OCI-LY7 (cell line): ENCODE data around the gene GRIN3B. TPM values are rescaled to one million over a fixed set of nuclear protein-coding genes. Genes with fewer than 3 reads are reported as not detected.

Experiments used
- BruUV-seq: library from RNA; stranded (reverse); fragments of 400-500 nt; replicated peaks from 2 replicates; lab custom pipeline; 2021; lab: Mats Ljungman, UMichigan
- CTCF ChIA-PET: fragments of 300-600 bp; sonication (Branson Sonifier 250); formaldehyde crosslinking; loops from one replicate; lab custom pipeline; 2022; ENCODE audit warnings: antibody characterized with exemption; ENCODE audit not compliant: unreplicated experiment; lab: Charles Lee
- POLR2A ChIA-PET: fragments of 300-600 bp; sonication (Branson Sonifier 250); formaldehyde crosslinking; loops from one replicate; lab custom pipeline; 2022; ENCODE audit warnings: antibody characterized with exemption; lab: Charles Lee
- DNase-seq: peaks from one replicate; pipeline ENCODE4 v3.0.0-alpha.2; 2015; ENCODE audit warnings: low spot score
- H2AFZ ChIP-seq: fragments of 200-600 bp; sonication (generic), shearing (Covaris generic); 2 replicates; pipeline ENCODE4 v1.6.1; 2014; ENCODE audit warnings: mild to moderate bottlenecking, antibody characterized with exemption, low read length, moderate library complexity
- H3K27ac ChIP-seq: fragments of 200-600 bp; sonication (generic); 2 replicates; pipeline ENCODE4 v1.5.1; 2014; ENCODE audit warnings: mixed run types, low read depth, mild to moderate bottlenecking, moderate library complexity, low read length, inconsistent platforms; ENCODE audit not compliant: poor library complexity, severe bottlenecking
- H3K36me3 ChIP-seq: fragments of 200-600 bp; sonication (generic); 2 replicates; pipeline ENCODE4 v1.6.1; 2014; ENCODE audit warnings: mild to moderate bottlenecking, antibody characterized with exemption, low read length, moderate library complexity, mixed read lengths; ENCODE audit not compliant: insufficient read depth
- H3K4me1 ChIP-seq: fragments of 200-600 bp; sonication (generic); 2 replicates; pipeline ENCODE4 v1.5.1; 2014; ENCODE audit warnings: mild to moderate bottlenecking, low read length; ENCODE audit not compliant: insufficient read depth, poor library complexity, severe bottlenecking
- H3K4me2 ChIP-seq: fragments of 200-600 bp; sonication (generic); 2 replicates; pipeline ENCODE4 v1.6.1; 2014; ENCODE audit warnings: mild to moderate bottlenecking, low read length
- H3K4me3 ChIP-seq: fragments of 200-600 bp; sonication (generic); 2 replicates; pipeline ENCODE4 v1.5.1; 2014; ENCODE audit warnings: mild to moderate bottlenecking, low read depth, low read length; ENCODE audit not compliant: poor library complexity, severe bottlenecking
- H3K79me2 ChIP-seq: fragments of 200-600 bp; sonication (generic); 2 replicates; pipeline ENCODE4 v1.6.1; 2016; ENCODE audit warnings: low read depth, mild to moderate bottlenecking, low read length, moderate library complexity, mixed read lengths; ENCODE audit not compliant: insufficient read depth
- H3K9me2 ChIP-seq: fragments of 200-600 bp; sonication (generic); 2 replicates; pipeline ENCODE4 v1.6.1; 2016; ENCODE audit warnings: mild to moderate bottlenecking, low read length, mixed read lengths; ENCODE audit not compliant: insufficient read depth
- H3K9me3 ChIP-seq: fragments of 200-600 bp; sonication (generic); 2 replicates; pipeline ENCODE4 v1.6.1; 2014; ENCODE audit warnings: mild to moderate bottlenecking, mixed run types, low read length, mixed read lengths
- H4K20me1 ChIP-seq: fragments of 200-600 bp; sonication (generic); 2 replicates; pipeline ENCODE4 v1.6.1; 2014; ENCODE audit warnings: mild to moderate bottlenecking, antibody characterized with exemption, low read length, moderate library complexity, mixed read lengths; ENCODE audit not compliant: insufficient read depth
- EZH2phosphoT487 ChIP-seq: fragments of 200-600 bp; sonication (generic); IDR thresholded peaks from 2 replicates; pipeline ENCODE4 v1.6.1; 2018; ENCODE audit warnings: low read depth, borderline replicate concordance, mild to moderate bottlenecking, mixed run types, antibody characterized with exemption, low read length, moderate library complexity, mixed read lengths
- intact Hi-C: fragments of 100-400 bp; cut with micrococcal nuclease; formaldehyde crosslinking; loops from one replicate; pipeline ENCODE4 v1.10.0; 2022; ENCODE audit not compliant: unreplicated experiment
- total RNA-seq, 2 experiments: library from RNA; depleted of rRNA in 1 of 2; stranded (reverse); fragments of >200 nt in 1 of 2; shearing (Covaris generic) in 1 of 2; gene quantifications; 2 replicates each; pipeline ENCODE4 v1.2.3, GENCODE V29; 2014 to 2022
- TF ChIP-seq, protein P1 (sequence below): fragments of 200-600 bp; sonication (generic); conservative IDR thresholded peaks from 2 replicates; pipeline ENCODE4 v1.5.1; 2014; ENCODE audit warnings: mild to moderate bottlenecking, antibody characterized with exemption, low read length, moderate library complexity, mixed read lengths

GRIN3B gene
- total RNA-seq, 2 experiments from 2014 or later = not detected

DNA sequence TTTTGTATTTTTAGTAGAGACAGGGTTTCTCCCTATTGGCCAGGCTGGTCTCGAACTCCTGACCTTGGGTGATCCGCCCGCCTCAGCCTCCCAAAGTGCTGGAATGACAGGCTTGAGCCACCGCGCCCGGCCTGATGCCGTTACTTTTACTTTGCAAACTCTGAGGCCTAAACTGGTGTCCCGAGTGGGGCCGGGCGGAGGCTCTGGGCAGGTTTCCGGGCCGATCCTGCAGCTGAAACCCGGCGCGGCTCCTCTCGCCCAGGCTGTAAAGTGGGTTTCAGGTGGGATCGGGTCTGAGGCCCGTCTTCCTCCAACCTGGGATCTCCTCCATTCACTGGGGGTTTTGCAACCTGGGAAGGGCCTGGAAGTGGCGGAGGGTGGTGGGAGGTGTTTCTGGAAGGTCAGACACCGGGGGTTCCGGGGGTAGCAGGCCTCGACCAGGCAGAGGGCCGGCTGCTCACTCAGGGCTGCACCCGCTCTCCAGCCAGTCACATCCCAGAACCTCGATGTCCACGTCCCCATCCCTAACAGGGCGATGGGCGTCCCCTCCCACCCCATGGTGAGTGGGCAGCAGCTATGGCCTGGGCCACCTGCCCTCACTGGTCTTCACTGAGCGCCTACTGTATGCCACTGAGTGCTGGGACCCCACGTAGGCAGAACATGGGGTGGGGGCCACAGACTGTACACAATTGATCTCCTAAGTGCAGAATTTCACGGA is 37.4 kb upstream of the GRIN3B start:
- H3K9me3 ChIP-seq = 0 out of 2 replicates have a peak, but pooled peaks cover 4% of the 10 kb centered on the region
- TF ChIP-seq, protein P1, sequence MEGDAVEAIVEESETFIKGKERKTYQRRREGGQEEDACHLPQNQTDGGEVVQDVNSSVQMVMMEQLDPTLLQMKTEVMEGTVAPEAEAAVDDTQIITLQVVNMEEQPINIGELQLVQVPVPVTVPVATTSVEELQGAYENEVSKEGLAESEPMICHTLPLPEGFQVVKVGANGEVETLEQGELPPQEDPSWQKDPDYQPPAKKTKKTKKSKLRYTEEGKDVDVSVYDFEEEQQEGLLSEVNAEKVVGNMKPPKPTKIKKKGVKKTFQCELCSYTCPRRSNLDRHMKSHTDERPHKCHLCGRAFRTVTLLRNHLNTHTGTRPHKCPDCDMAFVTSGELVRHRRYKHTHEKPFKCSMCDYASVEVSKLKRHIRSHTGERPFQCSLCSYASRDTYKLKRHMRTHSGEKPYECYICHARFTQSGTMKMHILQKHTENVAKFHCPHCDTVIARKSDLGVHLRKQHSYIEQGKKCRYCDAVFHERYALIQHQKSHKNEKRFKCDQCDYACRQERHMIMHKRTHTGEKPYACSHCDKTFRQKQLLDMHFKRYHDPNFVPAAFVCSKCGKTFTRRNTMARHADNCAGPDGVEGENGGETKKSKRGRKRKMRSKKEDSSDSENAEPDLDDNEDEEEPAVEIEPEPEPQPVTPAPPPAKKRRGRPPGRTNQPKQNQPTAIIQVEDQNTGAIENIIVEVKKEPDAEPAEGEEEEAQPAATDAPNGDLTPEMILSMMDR = no peak
- no peak for TF ChIP-seq EZH2phosphoT487
- H3K36me3 ChIP-seq = peaks cover 8% of the 10 kb centered on the region; the same call in 1 of the 2 replicates
- no peak overlapping the region for H3K4me3 ChIP-seq
- no peak overlapping the region for H3K27ac ChIP-seq
- intact Hi-C loops = no loop called here
- no peak overlapping the region for H3K4me2 ChIP-seq
- no peaks in the 10 kb centered on the region for H3K4me1 ChIP-seq
- H3K9me2 ChIP-seq = no peaks in the 10 kb centered on the region
- H4K20me1 ChIP-seq = no peaks in the 10 kb centered on the region
- ChIA-PET POLR2A (interaction anchor here (0.6 kb wide), 1 partner anchor 213 kb away, joined by 4 read pairs; no protein-coding TSS in a partner anchor), CTCF (no interaction called here)
- no TSS peak for BruUV-seq
- DNase-seq = no peak
- no peak overlapping the region for H2AFZ ChIP-seq
- H3K79me2 ChIP-seq = no peaks in the 10 kb centered on the region

DNA sequence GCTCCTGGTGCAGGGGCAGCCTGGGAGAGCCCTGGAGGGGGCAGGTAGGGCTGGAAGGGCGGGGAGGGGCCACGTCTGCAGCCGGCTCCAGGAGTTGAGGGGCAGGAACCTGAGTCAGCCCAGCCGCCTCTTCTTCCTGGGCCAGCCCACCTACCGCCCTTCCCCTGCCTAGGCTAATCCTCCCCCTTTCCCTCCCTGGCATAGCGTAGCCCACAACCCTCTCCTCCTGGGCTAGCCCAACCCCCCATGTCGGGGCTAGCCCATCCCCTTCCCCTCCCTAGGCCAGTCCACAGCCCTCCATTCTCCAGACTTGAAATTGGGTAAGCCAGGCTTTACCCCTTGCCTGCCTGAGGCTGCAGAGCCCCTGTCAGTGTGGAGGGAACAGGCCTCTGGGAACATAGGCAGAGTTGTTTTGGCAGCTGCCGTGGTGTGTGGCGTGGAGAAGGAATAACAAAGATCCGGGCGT is 36.7 kb upstream of the GRIN3B start:
- H2AFZ ChIP-seq = no peak overlapping the region
- H3K79me2 ChIP-seq = no peaks in the 10 kb centered on the region
- intact Hi-C loops = no loop called here
- BruUV-seq = no TSS peak
- H3K9me3 ChIP-seq = 0 out of 2 replicates have a peak, but pooled peaks cover 4% of the 10 kb centered on the region
- H3K36me3 ChIP-seq = peaks cover 8% of the 10 kb centered on the region; the same call in 1 of the 2 replicates
- ChIA-PET POLR2A (no interaction called here), CTCF (no interaction called here)
- H4K20me1 ChIP-seq = no peaks in the 10 kb centered on the region
- H3K4me2 ChIP-seq = no peak overlapping the region
- no peak for DNase-seq
- no peaks in the 10 kb centered on the region for H3K9me2 ChIP-seq
- no peak overlapping the region for H3K27ac ChIP-seq
- TF ChIP-seq, protein P1 = no peak
- TF ChIP-seq EZH2phosphoT487 = no peak
- H3K4me3 ChIP-seq = no peak overlapping the region
- H3K4me1 ChIP-seq = no peaks in the 10 kb centered on the region

DNA sequence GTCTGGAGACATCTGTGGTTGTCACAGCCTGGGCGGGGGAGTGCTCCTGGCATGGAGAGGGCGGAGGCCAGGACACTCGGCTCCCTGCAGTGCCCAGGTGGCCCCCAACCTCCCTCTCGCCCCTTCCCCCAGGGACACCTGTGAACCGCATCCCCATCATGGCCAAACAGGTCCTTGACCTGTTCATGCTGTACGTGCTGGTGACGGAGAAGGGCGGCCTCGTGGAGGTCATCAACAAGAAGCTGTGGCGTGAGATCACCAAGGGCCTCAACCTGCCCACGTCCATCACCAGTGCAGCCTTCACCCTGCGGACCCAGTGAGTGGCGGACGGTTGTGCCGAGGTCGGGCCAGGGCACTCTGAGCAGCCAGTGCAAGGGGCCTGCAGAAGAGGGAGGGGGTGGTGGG is 36.1 kb upstream of the GRIN3B start:
- intact Hi-C loops = no loop called here
- no TSS peak for BruUV-seq
- no peak overlapping the region for H3K4me2 ChIP-seq
- no peaks in the 10 kb centered on the region for H3K4me1 ChIP-seq
- ChIA-PET POLR2A (no interaction called here), CTCF (no interaction called here)
- no peak for DNase-seq
- H3K9me2 ChIP-seq = no peaks in the 10 kb centered on the region
- no peak overlapping the region for H3K27ac ChIP-seq
- TF ChIP-seq, protein P1 = no peak
- no peak for TF ChIP-seq EZH2phosphoT487
- H3K9me3 ChIP-seq = 0 out of 2 replicates have a peak, but pooled peaks cover 4% of the 10 kb centered on the region
- no peaks in the 10 kb centered on the region for H4K20me1 ChIP-seq
- no peaks in the 10 kb centered on the region for H3K79me2 ChIP-seq
- no peak overlapping the region for H2AFZ ChIP-seq
- peaks cover 8% of the 10 kb centered on the region; the same call in 1 of the 2 replicates for H3K36me3 ChIP-seq
- no peak overlapping the region for H3K4me3 ChIP-seq
